OCI-LY1 (cell line): Measurements from ENCODE around the gene TET1.
"Not testable (repeated sequence)": the region's sequence is repeated elsewhere in the genome, so short reads cannot be mapped to it uniquely, and the experiment has no call there.

Source experiments
- H2AFZ ChIP-seq: fragments of 200-600 bp; sonication (generic), shearing (Covaris generic); 2 replicates; pipeline ENCODE4 v1.6.0; 2014; ENCODE audit warnings: antibody characterized with exemption, mild to moderate bottlenecking, low read length
- H3F3A ChIP-seq: fragments of 200-600 bp; sonication (generic), shearing (Covaris generic); 2 replicates; pipeline ENCODE4 v1.6.0; 2014; ENCODE audit warnings: mild to moderate bottlenecking, antibody characterized with exemption, low read length, moderate library complexity; ENCODE audit not compliant: insufficient read depth
- H3K27ac ChIP-seq: fragments of 200-600 bp; sonication (generic); 2 replicates; pipeline ENCODE4 v1.5.1; 2014; ENCODE audit warnings: low read length, mixed run types, mild to moderate bottlenecking, low read depth; ENCODE audit not compliant: poor library complexity, severe bottlenecking
- H3K27me3 ChIP-seq: fragments of 200-600 bp; sonication (generic); 2 replicates; pipeline ENCODE4 v1.6.0; 2014; ENCODE audit warnings: antibody characterized with exemption, mild to moderate bottlenecking, low read length, moderate library complexity; ENCODE audit not compliant: insufficient read depth
- H3K36me3 ChIP-seq: fragments of 200-600 bp; sonication (generic); 2 replicates; pipeline ENCODE4 v1.6.1; 2014; ENCODE audit warnings: mild to moderate bottlenecking, antibody characterized with exemption, low read length, moderate library complexity, mixed read lengths; ENCODE audit not compliant: insufficient read depth
- H3K4me1 ChIP-seq: fragments of 200-600 bp; sonication (generic); 2 replicates; pipeline ENCODE4 v1.5.1; 2014; ENCODE audit warnings: mild to moderate bottlenecking, low read length, moderate library complexity; ENCODE audit not compliant: insufficient read depth, severe bottlenecking
- H3K4me2 ChIP-seq: fragments of 200-600 bp; sonication (generic), shearing (Covaris generic); 2 replicates; pipeline ENCODE4 v1.6.1; 2014; ENCODE audit warnings: low read length
- H3K4me3 ChIP-seq: fragments of 200-600 bp; sonication (generic); 2 replicates; pipeline ENCODE4 v1.5.1; 2014; ENCODE audit warnings: low read length, low read depth, mild to moderate bottlenecking, mixed read lengths; ENCODE audit not compliant: poor library complexity, severe bottlenecking
- H3K79me2 ChIP-seq: fragments of 200-600 bp; shearing (Covaris generic); 2 replicates; pipeline ENCODE4 v1.6.1; 2016; ENCODE audit warnings: mixed run types, low read length, mixed read lengths; ENCODE audit not compliant: insufficient read depth
- H3K9ac ChIP-seq: fragments of 200-600 bp; sonication (generic), shearing (Covaris generic); 2 replicates; pipeline ENCODE4 v1.6.1; 2014; ENCODE audit warnings: mild to moderate bottlenecking, low read length, mixed read lengths
- H3K9me2 ChIP-seq: fragments of 200-600 bp; sonication (generic), shearing (Covaris generic); 2 replicates; pipeline ENCODE4 v1.6.1; 2014; ENCODE audit warnings: low read depth, mild to moderate bottlenecking, low read length, mixed read lengths
- H3K9me3 ChIP-seq: fragments of 200-600 bp; shearing (Covaris generic); 2 replicates; pipeline ENCODE4 v1.6.1; 2014; ENCODE audit warnings: low read length, mixed read lengths
- H4K20me1 ChIP-seq: fragments of 200-600 bp; sonication (generic), shearing (Covaris generic); 2 replicates; pipeline ENCODE4 v1.6.0; 2016; ENCODE audit warnings: mild to moderate bottlenecking, low read length; ENCODE audit not compliant: insufficient read depth
- CTCF ChIP-seq: fragments of 200-600 bp; sonication (generic), shearing (Covaris generic); IDR thresholded peaks from 2 replicates; pipeline ENCODE4 v1.5.1; 2017; ENCODE audit warnings: mild to moderate bottlenecking, antibody characterized with exemption, low read length, moderate library complexity, mixed read lengths
- EZH2 ChIP-seq: fragments of 200-600 bp; sonication (generic), shearing (Covaris generic); IDR thresholded peaks from 2 replicates; pipeline ENCODE4 v1.8.0; 2017; ENCODE audit warnings: borderline replicate concordance, mixed run types, mild to moderate bottlenecking, antibody characterized with exemption, low read length, moderate library complexity, mixed read lengths

The TET1 gene

GRCh38 chr10:68611227-68611626 is 51.1 kb downstream of the TET1 start:
- Histone ChIP-seq H3K27ac (no peak overlapping the region), H3K4me2 (no peak overlapping the region), H3K9me2 (no peaks in the 10 kb centered on the region), H3K4me3 (no peak overlapping the region), H3K9me3 (no peaks in the 10 kb centered on the region), H3F3A (no peaks in the 10 kb centered on the region), H3K27me3 (no peaks in the 10 kb centered on the region), H4K20me1 (no peaks in the 10 kb centered on the region), H3K79me2 (no peaks in the 10 kb centered on the region), H3K36me3 (no peaks in the 10 kb centered on the region), H3K4me1 (no peaks in the 10 kb centered on the region), H2AFZ (no peak overlapping the region), H3K9ac (no peak overlapping the region)
- no peak for TF ChIP-seq CTCF
- TF ChIP-seq EZH2, result no peak

- H3K9ac ChIP-seq, H3K4me1 ChIP-seq, H3K27me3 ChIP-seq, H3K4me3 ChIP-seq, H3K9me2 ChIP-seq, H3K79me2 ChIP-seq, H3K27ac ChIP-seq, H3K9me3 ChIP-seq, H3K4me2 ChIP-seq, H3F3A ChIP-seq, H3K36me3 ChIP-seq, H2AFZ ChIP-seq, H4K20me1 ChIP-seq: not testable (repeated sequence)
Measured at GRCh38 chr10:68613974-68614373, 53.8 kb downstream of the TET1 start.

- not testable (repeated sequence) for H3K79me2 ChIP-seq, H4K20me1 ChIP-seq, H3F3A ChIP-seq, H3K9me2 ChIP-seq, H3K27ac ChIP-seq, H3K9me3 ChIP-seq, H3K36me3 ChIP-seq, H2AFZ ChIP-seq, H3K9ac ChIP-seq, H3K27me3 ChIP-seq, H3K4me1 ChIP-seq, H3K4me2 ChIP-seq, H3K4me3 ChIP-seq
Measured at GRCh38 chr10:68617691-68618090, 57.6 kb downstream of the TET1 start.

GRCh38 chr10:68618234-68618633 is 58.1 kb downstream of the TET1 start:
- Histone ChIP-seq H3K4me1 (no peaks in the 10 kb centered on the region), H4K20me1 (no peaks in the 10 kb centered on the region), H3K36me3 (no peaks in the 10 kb centered on the region), H3K9ac (no peak overlapping the region), H3K4me3 (no peak overlapping the region), H2AFZ (no peak overlapping the region), H3K27ac (no peak overlapping the region), H3F3A (no peaks in the 10 kb centered on the region), H3K9me2 (no peaks in the 10 kb centered on the region), H3K27me3 (no peaks in the 10 kb centered on the region), H3K79me2 (no peaks in the 10 kb centered on the region), H3K9me3 (no peaks in the 10 kb centered on the region), H3K4me2 (no peak overlapping the region)
- TF ChIP-seq CTCF (no peak), EZH2 (no peak)
